IMR-90 (cell line): ENCODE measurements around the gene METRNL. TPM values are rescaled to one million over a fixed set of nuclear protein-coding genes. Genes with fewer than 3 reads are reported as not detected.

Experiments
- ELK1 ChIP-seq: fragments of 150-350 bp; IDR thresholded peaks from 2 replicates; pipeline ENCODE4 v1.6.1; 2016; ENCODE audit warnings: low read depth, mild to moderate bottlenecking, low read length, moderate library complexity, borderline replicate concordance
- RCOR1 ChIP-seq: IDR thresholded peaks from 2 replicates; pipeline ENCODE4 v1.6.1; 2012; ENCODE audit warnings: mild to moderate bottlenecking, low read length, improper control_type of control experiment; ENCODE audit not compliant: insufficient replicate concordance
- polyA plus RNA-seq, 3 experiments: library from polyadenylated mRNA; depleted of rRNA; stranded (reverse); fragments of >200 nt; gene quantifications; 2 replicates each; pipeline ENCODE4 v1.2.3, GENCODE V29; 2012; ENCODE audit warnings: low replicate concordance in 1 of 3
- total RNA-seq: library from RNA; depleted of rRNA; stranded (reverse); fragments of >200 nt; gene quantifications from 2 replicates; pipeline ENCODE4 v1.2.3, GENCODE V29; 2012

Gene METRNL
- total and polyA plus RNA-seq, 2 of the 4 experiments (the other 2 are of a cell fraction) = 17.9 to 48.2 TPM

GRCh38 chr17:83078378-83079351 lies 744 bp upstream of the METRNL start (continued):
- TF ChIP-seq ELK1 (no peak), RCOR1 (no peak)
